IMR-90 (cell line): Measurements from ENCODE around the gene ANAPC5. TPM values are rescaled to one million over a fixed set of nuclear protein-coding genes. Genes with fewer than 3 reads are reported as not detected.
A peak's percentile ranks its signal among the peaks of the same experiment; 100 is the strongest.

ENCODE experiments used
- ATAC-seq: fragments of 200-7000 bp; cut with Tn5 transposase; 2 replicates; pipeline ENCODE4 v1.9.1; 2020; ENCODE audit warnings: low read depth, mild to moderate bottlenecking, moderate library complexity
- Bru-seq: library from RNA; stranded (reverse); fragments of 400-500 nt; gene quantifications from one replicate; lab custom pipeline; 2021; lab: Mats Ljungman, UMichigan
- BruChase-seq, 2 experiments: library from RNA; stranded (reverse); fragments of 400-500 nt; gene quantifications; one replicate each; lab custom pipeline; 2021; lab: Mats Ljungman, UMichigan
- BruUV-seq: library from RNA; stranded (reverse); fragments of 400-500 nt; replicated peaks from 2 replicates; lab custom pipeline; 2021; lab: Mats Ljungman, UMichigan
- CTCF ChIA-PET: fragments of 300-600 bp; formaldehyde crosslinking; extraction: SDS; loops from one replicate; lab custom pipeline; 2021; ENCODE audit warnings: antibody characterized with exemption; lab: Yijun Ruan, JAX
- POLR2A ChIA-PET: fragments of 300-600 bp; sonication (Branson Sonifier 250); formaldehyde crosslinking; loops from one replicate; lab custom pipeline; 2022; ENCODE audit warnings: antibody characterized with exemption; ENCODE audit not compliant: unreplicated experiment; lab: Charles Lee
- DNase-seq: peaks from one replicate; pipeline ENCODE4 v3.0.0; 2013
- H2AFZ ChIP-seq: replicated peaks from 2 replicates; pipeline ENCODE3; 2013; ENCODE audit warnings: low read length, mild to moderate bottlenecking; ENCODE audit not compliant: poor library complexity
- H2AK5ac ChIP-seq: 2 replicates; pipeline ENCODE4 v1.6.1; 2013; ENCODE audit warnings: low read depth, low read length, inconsistent platforms
- H2AK9ac ChIP-seq: replicated peaks from 2 replicates; pipeline ENCODE3; 2013; ENCODE audit warnings: mild to moderate bottlenecking, low read depth, low read length, moderate library complexity; ENCODE audit not compliant: poor library complexity
- H2BK120ac ChIP-seq: 2 replicates; pipeline ENCODE4 v1.6.1; 2013; ENCODE audit warnings: low read depth, low read length, inconsistent platforms
- H2BK15ac ChIP-seq: 3 replicates; pipeline ENCODE4 v1.6.1; 2013; ENCODE audit warnings: low read depth, low read length, inconsistent platforms
- H2BK20ac ChIP-seq: 2 replicates; pipeline ENCODE4 v1.6.1; 2013; ENCODE audit warnings: low read depth, mild to moderate bottlenecking, inconsistent platforms, low read length, moderate library complexity
- H2BK5ac ChIP-seq: 2 replicates; pipeline ENCODE4 v1.6.1; 2013; ENCODE audit warnings: mild to moderate bottlenecking, low read depth, low read length, inconsistent platforms; ENCODE audit not compliant: poor library complexity, severe bottlenecking
- H3K14ac ChIP-seq: replicated peaks from 2 replicates; pipeline ENCODE4 v1.6.1; 2013; ENCODE audit warnings: low read depth, low read length, inconsistent platforms
- H3K18ac ChIP-seq: 2 replicates; pipeline ENCODE4 v1.6.1; 2013; ENCODE audit warnings: low read depth, low read length, control low read depth
- H3K23ac ChIP-seq: 2 replicates; pipeline ENCODE4 v1.6.1; 2013; ENCODE audit warnings: low read depth, low read length, inconsistent platforms
- H3K27ac ChIP-seq: 2 replicates; pipeline ENCODE4 v1.5.1; 2013; ENCODE audit warnings: mild to moderate bottlenecking, control low read depth, low read length; ENCODE audit not compliant: insufficient read depth
- H3K27me3 ChIP-seq: 2 replicates; pipeline ENCODE4 v1.6.1; 2013; ENCODE audit warnings: low read length; ENCODE audit not compliant: control insufficient read depth, insufficient read depth
- H3K36me3 ChIP-seq: 2 replicates; pipeline ENCODE4 v1.6.1; 2013; ENCODE audit warnings: low read length, mixed read lengths; ENCODE audit not compliant: control insufficient read depth, insufficient read depth
- H3K4ac ChIP-seq: 2 replicates; pipeline ENCODE4 v1.6.1; 2013; ENCODE audit warnings: low read depth, low read length, inconsistent platforms
- H3K4me1 ChIP-seq: 2 replicates; pipeline ENCODE4 v1.6.1; 2013; ENCODE audit warnings: low read length, mixed read lengths; ENCODE audit not compliant: control insufficient read depth, insufficient read depth
- H3K4me2 ChIP-seq: 2 replicates; pipeline ENCODE4 v1.6.1; 2013; ENCODE audit warnings: low read depth, mild to moderate bottlenecking, control low read depth, low read length, moderate library complexity
- H3K4me3 ChIP-seq: 2 replicates; pipeline ENCODE4 v1.5.1; 2013; ENCODE audit warnings: low read depth, mild to moderate bottlenecking, control low read depth, low read length, moderate library complexity; ENCODE audit not compliant: insufficient read depth
- H3K56ac ChIP-seq: 2 replicates; pipeline ENCODE4 v1.6.1; 2013; ENCODE audit warnings: low read length, inconsistent platforms; ENCODE audit not compliant: insufficient read depth; ENCODE audit errors: extremely low read depth
- H3K79me1 ChIP-seq, 2 experiments: 2 replicates each; pipeline ENCODE4 v1.6.1; 2013; ENCODE audit warnings: low read length in 2 of 2, inconsistent platforms in 1 of 2, low read depth in 1 of 2
- H3K9ac ChIP-seq: 2 replicates; pipeline ENCODE4 v1.6.1; 2013; ENCODE audit warnings: low read depth, low read length, control low read depth
- H3K9me1 ChIP-seq: 2 replicates; pipeline ENCODE4 v1.6.1; 2013; ENCODE audit warnings: low read length, inconsistent platforms; ENCODE audit not compliant: insufficient read depth
- H3K9me3 ChIP-seq: 2 replicates; pipeline ENCODE4 v1.6.1; 2013; ENCODE audit warnings: low read length; ENCODE audit not compliant: control insufficient read depth, insufficient read depth
- H4K20me1 ChIP-seq: 2 replicates; pipeline ENCODE4 v1.6.1; 2013; ENCODE audit warnings: low read length, inconsistent platforms; ENCODE audit not compliant: insufficient read depth
- H4K5ac ChIP-seq: 2 replicates; pipeline ENCODE4 v1.6.1; 2013; ENCODE audit warnings: mild to moderate bottlenecking, low read depth, low read length, control low read depth
- H4K8ac ChIP-seq, 2 experiments: 2 replicates each; pipeline ENCODE4 v1.6.1; 2013; ENCODE audit warnings: low read depth in 2 of 2, low read length in 2 of 2, control low read depth in 1 of 2, inconsistent platforms in 1 of 2
- H4K91ac ChIP-seq: 2 replicates; pipeline ENCODE4 v1.6.1; 2013; ENCODE audit warnings: low read depth, low read length, inconsistent platforms; ENCODE audit not compliant: insufficient read depth
- CHD1 ChIP-seq: IDR thresholded peaks from 2 replicates; pipeline ENCODE4 v1.6.1; 2012; ENCODE audit warnings: low read depth, low read length, improper control_type of control experiment
- FOS ChIP-seq: fragments of 150-350 bp; IDR thresholded peaks from 2 replicates; pipeline ENCODE4 v1.6.1; 2016; ENCODE audit warnings: low read depth, low read length
- NFE2L2 ChIP-seq: fragments of 150-350 bp; IDR thresholded peaks from 2 replicates; pipeline ENCODE4 v1.6.1; 2016; ENCODE audit warnings: low read depth, mild to moderate bottlenecking, low read length
- POLR2A ChIP-seq: IDR thresholded peaks from 2 replicates; pipeline ENCODE4 v1.6.1; 2012; ENCODE audit warnings: mild to moderate bottlenecking, low read depth, low read length
- RFX5 ChIP-seq: IDR thresholded peaks from 2 replicates; pipeline ENCODE4 v1.8.0; 2012; ENCODE audit warnings: low read depth, mild to moderate bottlenecking, low read length, moderate library complexity
- WGBS, 2 experiments: methylation state at CpG; one replicate each; pipeline versions ENCODE4 v1.1.5 to v1.1.7; 2013; ENCODE audit warnings: missing lambda C conversion rate in 2 of 2; ENCODE audit not compliant: insufficient read length in 1 of 2; ENCODE audit errors: extremely low coverage in 2 of 2; 5-methylcytosine and 5-hydroxymethylcytosine counted together
- dilution Hi-C: fragments of 300-500 bp; cut with HindIII; formaldehyde crosslinking; loops from one replicate; pipeline ENCODE4 v1.14.3; 2018; ENCODE audit warnings: low sequenced_read_pairs; ENCODE audit not compliant: unreplicated experiment
- in situ Hi-C: fragments of 300-500 bp; cut with MboI; formaldehyde crosslinking; loops from 3 replicates; pipeline ENCODE4 v1.14.3; 2019; ENCODE audit warnings: low sequenced_read_pairs, inconsistent platforms, mixed read lengths
- intact Hi-C: fragments of 100-400 bp; cut with micrococcal nuclease; formaldehyde crosslinking; loops from 2 replicates; pipeline ENCODE4 v1.10.0; 2022
- long read RNA-seq: library from polyadenylated mRNA; unstranded; transcript quantifications from one replicate; pipeline ENCODE4 v2.0.0, GENCODE V29; 2021; ENCODE audit not compliant: unreplicated experiment
- polyA plus RNA-seq, 3 experiments: library from polyadenylated mRNA; depleted of rRNA; stranded (reverse); fragments of >200 nt; gene quantifications; 2 replicates each; pipeline ENCODE4 v1.2.3, GENCODE V29; 2012; ENCODE audit warnings: low replicate concordance in 1 of 3
- total RNA-seq: library from RNA; depleted of rRNA; stranded (reverse); fragments of >200 nt; gene quantifications from 2 replicates; pipeline ENCODE4 v1.2.3, GENCODE V29; 2012; rRNA removed
- TF ChIP-seq, protein P1 (sequence below): conservative IDR thresholded peaks from 2 replicates; pipeline ENCODE4 v1.5.1; 2012; ENCODE audit warnings: mild to moderate bottlenecking, low read depth, low read length, improper control_type of control experiment
- TF ChIP-seq, protein P2 (sequence below): fragments of 150-350 bp; IDR thresholded peaks from 2 replicates; pipeline ENCODE4 v1.6.1; 2016; ENCODE audit warnings: low read depth, mild to moderate bottlenecking, low read length, moderate library complexity, borderline replicate concordance

The ANAPC5 gene, protein sequence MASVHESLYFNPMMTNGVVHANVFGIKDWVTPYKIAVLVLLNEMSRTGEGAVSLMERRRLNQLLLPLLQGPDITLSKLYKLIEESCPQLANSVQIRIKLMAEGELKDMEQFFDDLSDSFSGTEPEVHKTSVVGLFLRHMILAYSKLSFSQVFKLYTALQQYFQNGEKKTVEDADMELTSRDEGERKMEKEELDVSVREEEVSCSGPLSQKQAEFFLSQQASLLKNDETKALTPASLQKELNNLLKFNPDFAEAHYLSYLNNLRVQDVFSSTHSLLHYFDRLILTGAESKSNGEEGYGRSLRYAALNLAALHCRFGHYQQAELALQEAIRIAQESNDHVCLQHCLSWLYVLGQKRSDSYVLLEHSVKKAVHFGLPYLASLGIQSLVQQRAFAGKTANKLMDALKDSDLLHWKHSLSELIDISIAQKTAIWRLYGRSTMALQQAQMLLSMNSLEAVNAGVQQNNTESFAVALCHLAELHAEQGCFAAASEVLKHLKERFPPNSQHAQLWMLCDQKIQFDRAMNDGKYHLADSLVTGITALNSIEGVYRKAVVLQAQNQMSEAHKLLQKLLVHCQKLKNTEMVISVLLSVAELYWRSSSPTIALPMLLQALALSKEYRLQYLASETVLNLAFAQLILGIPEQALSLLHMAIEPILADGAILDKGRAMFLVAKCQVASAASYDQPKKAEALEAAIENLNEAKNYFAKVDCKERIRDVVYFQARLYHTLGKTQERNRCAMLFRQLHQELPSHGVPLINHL
- total RNA-seq (174 and 211 TPM in 2 replicates), polyA plus RNA-seq (2012; rRNA removed) (156 and 157 TPM in 2 replicates), Bru-seq, nascent RNA (percentile 78 among the genes with signal in this experiment), BruChase-seq, experiment 1, labeled RNA remaining after a 6-hour chase (percentile 91 among the genes with signal in this experiment), BruChase-seq, experiment 2, labeled RNA remaining after a 2-hour chase (percentile 90 among the genes with signal in this experiment)
- 79.4 and 84.8 TPM in 2 replicates for polyA plus RNA-seq (2012; cell fraction: cytosol; rRNA removed)
- polyA plus RNA-seq (2012; cell fraction: nucleus; rRNA removed; ENCODE audit: low replicate concordance), result 288 and 476 TPM in 2 replicates
- long read RNA-seq, transcript ANAPC5-201 (17 exons, 2,513 nt), result major isoform, 89 of 173 reads
- long read RNA-seq, transcript ANAPC5-218 (17 exons, 2,400 nt), result minor isoform, 37 of 173 reads
- long read RNA-seq, partial matches to known transcripts, result 19 of 173 reads
- long read RNA-seq, other reads (novel, unspliced or antisense), result 27 of 173 reads

DNA sequence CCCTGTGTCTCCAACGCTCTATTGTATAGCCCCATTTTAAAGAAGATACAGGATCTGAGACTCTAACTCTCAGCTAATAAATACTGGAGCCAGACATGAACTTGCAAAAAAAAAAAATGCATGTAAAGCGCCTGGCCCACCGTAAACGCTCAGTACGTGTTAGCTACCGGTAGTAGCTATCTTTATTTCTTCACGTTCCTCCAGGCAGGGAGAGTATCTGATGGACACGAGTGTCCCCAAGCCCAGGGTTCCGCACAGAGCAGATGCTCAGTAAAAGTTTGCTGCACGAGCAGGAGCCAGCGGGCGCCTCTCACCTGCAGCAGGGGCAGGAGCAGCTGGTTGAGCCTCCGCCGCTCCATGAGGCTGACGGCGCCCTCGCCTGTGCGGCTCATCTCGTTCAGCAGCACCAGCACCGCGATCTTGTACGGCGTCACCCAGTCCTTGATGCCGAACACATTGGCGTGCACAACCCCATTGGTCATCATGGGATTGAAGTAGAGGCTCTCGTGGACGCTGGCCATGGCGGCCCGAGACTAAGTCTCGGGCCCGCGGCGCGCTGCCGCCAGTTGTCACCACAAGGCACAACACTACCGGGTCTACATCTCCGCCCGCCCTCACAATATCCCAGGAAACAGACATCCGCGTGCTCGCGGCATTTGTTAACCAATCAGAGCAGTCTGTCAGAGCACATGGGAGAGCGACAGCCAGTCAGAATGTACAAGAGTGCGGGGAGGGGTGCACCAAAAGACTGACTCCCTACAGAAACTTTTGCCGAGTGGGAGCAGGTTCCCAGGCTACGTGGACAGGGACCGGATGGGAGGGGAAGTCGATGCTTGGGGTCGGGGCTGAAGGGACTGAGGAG lies at the start of gene ANAPC5:
Gene ANAPC5 (minus strand): TSS at position 592 of the 862 bp plus-strand sequence. CDS start 71 bp downstream, at position 521.
- peak within 1 kb of the TSS; percentile 82 for H2BK5ac ChIP-seq
- no TSS peak for BruUV-seq
- peak within 1 kb of the TSS; percentile 86 for H3K56ac ChIP-seq
- intact Hi-C loops, result loop anchor here (1.0 kb wide), 1 partner anchor 48 kb away; the partner anchor contains the start of gene RNF34
- peaks cover 1% of the 10 kb centered on the region; the same call in 1 of the 2 replicates for H3K36me3 ChIP-seq
- CTCF ChIA-PET, result interaction anchor here (0.6 to 1.6 kb wide), 3 partner anchors 17 to 1085 kb away, joined by 3 to 7 read pairs (median 3); partner anchors contain the start of gene RNF34
- peak within 1 kb of the TSS; percentile 97 for H2AFZ ChIP-seq
- H3K14ac ChIP-seq, result peak within 1 kb of the TSS; percentile 94
- H4K5ac ChIP-seq, result peak within 1 kb of the TSS; percentile 66
- H3K9me1 ChIP-seq, result no peaks in the 10 kb centered on the region
- peak within 1 kb of the TSS; percentile 80 for H3K23ac ChIP-seq
- H3K4me2 ChIP-seq, result peak within 1 kb of the TSS; percentile 73
- H2AK9ac ChIP-seq, result peak within 1 kb of the TSS; percentile 97
- H2BK20ac ChIP-seq, result peak within 1 kb of the TSS; percentile 7; the same call in 1 of the 2 replicates
- peaks cover 6 to 32% of the 10 kb centered on the region in 2 experiments for H3K79me1 ChIP-seq
- no peaks in the 10 kb centered on the region for H4K20me1 ChIP-seq
- POLR2A ChIA-PET, result interaction anchor here (0.5 to 1.2 kb wide), 8 partner anchors 13 to 389 kb away, joined by 3 to 6 read pairs (median 4); partner anchors contain the start of gene RNF34
- 1% methylated on average over 24 of the region's 49 CpGs; no CpG with 5 or more reads in 1 of the 2 experiments for WGBS, 2 experiments
- H3K18ac ChIP-seq, result peak within 1 kb of the TSS; percentile 25
- no peaks in the 10 kb centered on the region for H3K9me3 ChIP-seq
- in situ Hi-C loops, result loop anchor here (5.0 kb wide), 1 partner anchor 40 kb away; no protein-coding TSS in a partner anchor
- DNase-seq (peak; percentile 99), ATAC-seq (peak; percentile 99)
- H2BK120ac ChIP-seq, result peak within 1 kb of the TSS; percentile 34; the same call in 1 of the 2 replicates
- peak within 1 kb of the TSS; percentile 93 for H2AK5ac ChIP-seq
- peak within 1 kb of the TSS; percentile 77 for H3K4me3 ChIP-seq
- H3K27ac ChIP-seq, result peak within 1 kb of the TSS; percentile 78
- H3K27me3 ChIP-seq, result no peaks in the 10 kb centered on the region
- dilution Hi-C loops, result no loop called here
- peak within 1 kb of the TSS; percentile 84 for H3K4ac ChIP-seq
- peak within 1 kb of the TSS; percentile 94 for H4K91ac ChIP-seq
- peak within 1 kb of the TSS; percentile 43; the same call in 1 of the 3 replicates for H2BK15ac ChIP-seq
- H3K9ac ChIP-seq, result peak within 1 kb of the TSS; percentile 94
- peak within 1 kb of the TSS; percentile 79 to 98 for H4K8ac ChIP-seq
- no peaks in the 10 kb centered on the region for H3K4me1 ChIP-seq
- TF ChIP-seq, protein P1, sequence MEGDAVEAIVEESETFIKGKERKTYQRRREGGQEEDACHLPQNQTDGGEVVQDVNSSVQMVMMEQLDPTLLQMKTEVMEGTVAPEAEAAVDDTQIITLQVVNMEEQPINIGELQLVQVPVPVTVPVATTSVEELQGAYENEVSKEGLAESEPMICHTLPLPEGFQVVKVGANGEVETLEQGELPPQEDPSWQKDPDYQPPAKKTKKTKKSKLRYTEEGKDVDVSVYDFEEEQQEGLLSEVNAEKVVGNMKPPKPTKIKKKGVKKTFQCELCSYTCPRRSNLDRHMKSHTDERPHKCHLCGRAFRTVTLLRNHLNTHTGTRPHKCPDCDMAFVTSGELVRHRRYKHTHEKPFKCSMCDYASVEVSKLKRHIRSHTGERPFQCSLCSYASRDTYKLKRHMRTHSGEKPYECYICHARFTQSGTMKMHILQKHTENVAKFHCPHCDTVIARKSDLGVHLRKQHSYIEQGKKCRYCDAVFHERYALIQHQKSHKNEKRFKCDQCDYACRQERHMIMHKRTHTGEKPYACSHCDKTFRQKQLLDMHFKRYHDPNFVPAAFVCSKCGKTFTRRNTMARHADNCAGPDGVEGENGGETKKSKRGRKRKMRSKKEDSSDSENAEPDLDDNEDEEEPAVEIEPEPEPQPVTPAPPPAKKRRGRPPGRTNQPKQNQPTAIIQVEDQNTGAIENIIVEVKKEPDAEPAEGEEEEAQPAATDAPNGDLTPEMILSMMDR, result no peak
- TF ChIP-seq POLR2A, result peak; percentile 92
- TF ChIP-seq, protein P2, sequence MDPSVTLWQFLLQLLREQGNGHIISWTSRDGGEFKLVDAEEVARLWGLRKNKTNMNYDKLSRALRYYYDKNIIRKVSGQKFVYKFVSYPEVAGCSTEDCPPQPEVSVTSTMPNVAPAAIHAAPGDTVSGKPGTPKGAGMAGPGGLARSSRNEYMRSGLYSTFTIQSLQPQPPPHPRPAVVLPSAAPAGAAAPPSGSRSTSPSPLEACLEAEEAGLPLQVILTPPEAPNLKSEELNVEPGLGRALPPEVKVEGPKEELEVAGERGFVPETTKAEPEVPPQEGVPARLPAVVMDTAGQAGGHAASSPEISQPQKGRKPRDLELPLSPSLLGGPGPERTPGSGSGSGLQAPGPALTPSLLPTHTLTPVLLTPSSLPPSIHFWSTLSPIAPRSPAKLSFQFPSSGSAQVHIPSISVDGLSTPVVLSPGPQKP, result no peak
- peak; percentile 46; the same call in 1 of the 2 replicates for TF ChIP-seq FOS
- TF ChIP-seq RFX5, result no peak
- no peak for TF ChIP-seq NFE2L2
- no peak for TF ChIP-seq CHD1
